ENCODE results near the gene TASP1. TPM values are rescaled to one million over a fixed set of nuclear protein-coding genes. Genes with fewer than 3 reads are reported as not detected.
"Not testable (repeated sequence)": the region's sequence is repeated elsewhere in the genome, so short reads cannot be mapped to it uniquely, and the experiment has no call there.

TASP1 gene
- total RNA-seq, 2 donors from 2014 or later: 5.2 to 7.2 TPM

DNA sequence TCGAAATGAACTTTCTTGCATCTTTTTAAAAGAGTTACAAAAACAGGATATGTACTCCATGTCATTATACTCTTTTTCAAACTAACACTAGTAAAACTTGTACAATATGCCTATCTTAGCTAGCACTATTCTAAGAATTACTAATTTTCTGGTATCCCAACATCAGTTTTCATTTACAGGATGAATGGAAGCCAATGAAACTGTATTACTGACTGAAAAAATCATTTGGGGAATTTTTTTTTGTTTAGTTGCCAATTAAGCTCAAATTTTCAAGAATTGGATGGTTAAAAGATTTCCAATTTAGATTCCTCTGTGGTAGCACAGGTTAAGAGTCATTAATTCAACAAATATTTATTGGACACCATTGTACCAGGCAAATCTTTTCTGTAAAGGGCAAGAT lies 30.7 kb downstream of the TASP1 start:
- DNase-seq (ENCODE audit: low spot score): no peak
- no peaks in the 10 kb centered on the region for H3K4me1 ChIP-seq
- no peak overlapping the region for H3K27ac ChIP-seq
- no peak overlapping the region for H3K4me3 ChIP-seq
- no peaks in the 10 kb centered on the region for H3K27me3 ChIP-seq
- TF ChIP-seq, protein P1, sequence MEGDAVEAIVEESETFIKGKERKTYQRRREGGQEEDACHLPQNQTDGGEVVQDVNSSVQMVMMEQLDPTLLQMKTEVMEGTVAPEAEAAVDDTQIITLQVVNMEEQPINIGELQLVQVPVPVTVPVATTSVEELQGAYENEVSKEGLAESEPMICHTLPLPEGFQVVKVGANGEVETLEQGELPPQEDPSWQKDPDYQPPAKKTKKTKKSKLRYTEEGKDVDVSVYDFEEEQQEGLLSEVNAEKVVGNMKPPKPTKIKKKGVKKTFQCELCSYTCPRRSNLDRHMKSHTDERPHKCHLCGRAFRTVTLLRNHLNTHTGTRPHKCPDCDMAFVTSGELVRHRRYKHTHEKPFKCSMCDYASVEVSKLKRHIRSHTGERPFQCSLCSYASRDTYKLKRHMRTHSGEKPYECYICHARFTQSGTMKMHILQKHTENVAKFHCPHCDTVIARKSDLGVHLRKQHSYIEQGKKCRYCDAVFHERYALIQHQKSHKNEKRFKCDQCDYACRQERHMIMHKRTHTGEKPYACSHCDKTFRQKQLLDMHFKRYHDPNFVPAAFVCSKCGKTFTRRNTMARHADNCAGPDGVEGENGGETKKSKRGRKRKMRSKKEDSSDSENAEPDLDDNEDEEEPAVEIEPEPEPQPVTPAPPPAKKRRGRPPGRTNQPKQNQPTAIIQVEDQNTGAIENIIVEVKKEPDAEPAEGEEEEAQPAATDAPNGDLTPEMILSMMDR (IDR thresholded peaks at IDR 0.05): no peak
- H3K36me3 ChIP-seq: no peaks in the 10 kb centered on the region
- H3K9me3 ChIP-seq: no peaks in the 10 kb centered on the region

DNA sequence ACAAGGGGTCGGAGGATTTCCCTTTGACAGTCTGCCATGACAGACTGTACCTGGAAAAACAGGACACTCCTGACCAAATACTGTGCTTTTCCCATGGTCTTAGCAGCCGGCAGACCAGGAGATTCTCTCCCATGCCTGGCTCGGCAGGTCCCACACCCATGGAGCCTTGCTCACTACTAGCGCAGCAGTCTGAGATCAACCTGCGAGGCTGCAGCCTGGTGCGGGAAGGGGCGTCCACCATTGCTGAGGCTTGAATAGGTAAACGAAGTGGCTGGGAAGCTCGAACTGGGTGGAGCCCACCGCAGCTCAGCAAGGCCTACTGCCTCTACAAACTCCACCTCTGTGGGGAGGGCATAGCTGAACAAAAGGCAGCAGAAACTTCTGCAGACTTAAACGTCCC lies 45.3 kb downstream of the TASP1 start:
- H3K9me3 ChIP-seq; H3K4me1 ChIP-seq; H3K36me3 ChIP-seq; H3K27ac ChIP-seq; H3K27me3 ChIP-seq; DNase-seq (ENCODE audit: low spot score); H3K4me3 ChIP-seq: not testable (repeated sequence)

DNA sequence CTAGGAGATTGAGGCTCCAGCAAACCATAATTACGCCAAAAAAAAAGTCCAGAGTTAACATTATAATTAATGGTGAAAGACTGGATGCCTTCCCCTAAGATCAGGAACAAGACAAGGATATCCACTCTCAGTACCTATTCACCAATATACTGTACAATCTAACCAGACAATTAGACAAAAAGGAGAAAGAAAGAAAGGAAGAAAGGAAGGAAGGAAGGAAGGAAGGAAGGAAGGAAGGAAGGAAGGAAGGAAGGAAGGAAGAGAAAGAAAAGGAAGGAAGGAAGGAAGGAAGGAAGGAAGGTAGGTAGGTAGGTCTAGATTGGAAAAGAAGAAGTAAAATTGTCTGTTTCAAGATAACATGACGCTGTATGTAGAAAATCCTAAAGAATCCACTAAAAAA lies 50.7 kb downstream of the TASP1 start:
- Histone ChIP-seq H3K4me3 (no peak overlapping the region), H3K27me3 (no peaks in the 10 kb centered on the region), H3K4me1 (no peaks in the 10 kb centered on the region), H3K27ac (no peak overlapping the region), H3K9me3 (peaks cover 0 to 8% of the 10 kb centered on the region in 2 donors), H3K36me3 (no peaks in the 10 kb centered on the region)
- no peak for DNase-seq (ENCODE audit: low spot score)
- TF ChIP-seq, protein P1 (IDR thresholded peaks at IDR 0.05): no peak

DNA sequence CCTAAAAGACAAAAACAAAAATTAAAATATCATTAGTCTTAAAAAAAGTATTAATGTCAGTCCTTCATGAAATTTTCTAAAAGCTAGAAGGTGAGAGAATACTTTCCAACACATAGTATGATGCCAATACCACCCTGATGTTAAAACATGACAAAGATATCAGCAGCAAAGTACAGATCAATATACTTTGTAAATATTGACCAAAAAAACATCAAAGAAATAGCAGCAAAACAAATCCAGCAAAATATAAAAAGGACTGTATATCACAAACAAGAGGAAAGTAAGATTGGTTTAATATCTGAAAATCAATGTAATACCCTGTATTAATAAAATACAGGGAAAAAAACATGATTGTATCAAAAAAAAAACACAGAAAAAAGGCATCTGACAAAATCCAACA lies 51.4 kb downstream of the TASP1 start:
- no peaks in the 10 kb centered on the region for H3K27me3 ChIP-seq
- H3K36me3 ChIP-seq: no peaks in the 10 kb centered on the region
- no peaks in the 10 kb centered on the region for H3K4me1 ChIP-seq
- no peak overlapping the region for H3K4me3 ChIP-seq
- TF ChIP-seq, protein P1 (IDR thresholded peaks at IDR 0.05): no peak
- H3K27ac ChIP-seq: no peak overlapping the region
- no peak for DNase-seq (ENCODE audit: low spot score)
- H3K9me3 ChIP-seq: peaks cover 0 to 8% of the 10 kb centered on the region in 2 donors

DNA sequence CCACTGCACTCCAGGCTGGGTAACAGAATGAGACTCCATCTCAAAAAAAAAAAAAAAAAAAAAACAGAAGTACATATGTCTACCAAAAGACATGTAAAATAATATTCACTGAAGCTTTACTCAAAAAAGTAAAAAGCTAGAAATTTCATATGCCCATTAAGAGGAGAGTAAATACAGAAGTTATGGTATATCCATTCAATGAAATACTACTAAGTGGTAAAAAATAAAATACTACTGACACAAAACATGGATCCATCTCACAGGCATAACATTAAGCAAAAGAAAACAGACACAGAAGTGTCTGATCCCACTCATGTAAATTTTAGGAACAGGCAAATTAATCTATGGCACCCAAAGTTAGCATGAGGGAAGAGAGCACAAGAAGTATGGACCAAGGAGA lies 52.6 kb downstream of the TASP1 start:
- no peak for DNase-seq (ENCODE audit: low spot score)

DNA sequence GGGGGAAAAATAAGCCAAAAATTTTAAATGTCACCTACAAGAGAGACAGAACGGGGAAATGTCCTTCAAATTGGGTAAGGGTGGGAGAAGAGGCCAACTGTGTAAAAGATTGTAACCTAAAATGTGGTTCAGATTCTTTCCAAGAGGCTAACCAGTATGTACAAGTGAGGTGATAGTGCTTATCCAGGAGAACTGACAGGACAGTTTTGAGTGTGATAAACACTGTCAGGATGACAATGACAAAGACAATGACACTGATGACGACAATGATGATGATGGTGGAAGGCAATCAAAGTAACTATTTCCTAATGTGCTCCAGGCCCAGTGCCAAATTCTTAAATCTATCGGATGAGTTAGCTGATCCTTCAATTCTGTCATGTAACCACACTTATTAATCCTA lies 57.3 kb downstream of the TASP1 start:
- Histone ChIP-seq H3K36me3 (no peaks in the 10 kb centered on the region), H3K4me3 (no peak overlapping the region), H3K27ac (peak overlapping the region in 1 of 2 donors; percentile 63), H3K4me1 (no peaks in the 10 kb centered on the region), H3K27me3 (no peaks in the 10 kb centered on the region), H3K9me3 (peaks cover 0 to 7% of the 10 kb centered on the region in 2 donors)
- DNase-seq (ENCODE audit: low spot score): no peak
- TF ChIP-seq, protein P1 (IDR thresholded peaks at IDR 0.05): no peak

More for the DNA sequence above, 52.6 kb downstream of the TASP1 start:
- Histone ChIP-seq H3K4me1 (no peaks in the 10 kb centered on the region), H3K27me3 (no peaks in the 10 kb centered on the region), H3K9me3 (peaks cover 0 to 8% of the 10 kb centered on the region in 2 donors), H3K36me3 (no peaks in the 10 kb centered on the region), H3K4me3 (no peak overlapping the region), H3K27ac (no peak overlapping the region)
- TF ChIP-seq, protein P1 (IDR thresholded peaks at IDR 0.05): no peak
